CD4-positive, alpha-beta T cell treated with Interleukin-1 beta for 1 hour (primary cell): ENCODE results near the gene KIAA1614.

Source experiments
- DNase-seq, 2 donors: peaks; one replicate each; pipeline ENCODE4 v3.0.0-alpha.2; 2020 to 2022

Gene KIAA1614

DNA sequence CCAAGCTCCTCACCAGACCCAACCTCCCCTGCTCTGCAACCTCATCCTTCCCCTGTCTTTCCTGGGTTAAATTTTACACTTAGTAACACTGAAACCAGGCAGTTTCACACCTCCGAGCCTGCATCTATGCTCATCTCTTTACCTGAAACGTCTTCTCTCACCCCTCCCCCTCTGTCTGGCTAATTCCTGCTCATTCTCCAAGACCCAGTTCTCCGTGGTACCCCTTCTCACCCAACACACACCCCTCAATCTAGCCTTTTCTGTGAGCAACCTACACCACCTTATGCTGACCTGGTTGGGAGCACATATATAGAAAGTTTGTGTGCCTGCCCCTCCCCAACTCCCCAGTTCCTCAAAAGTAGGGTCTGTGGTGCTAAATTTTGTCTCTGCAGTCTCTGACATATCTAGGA is 3.7 kb upstream of the KIAA1614 start:
- DNase-seq = no peak

DNA sequence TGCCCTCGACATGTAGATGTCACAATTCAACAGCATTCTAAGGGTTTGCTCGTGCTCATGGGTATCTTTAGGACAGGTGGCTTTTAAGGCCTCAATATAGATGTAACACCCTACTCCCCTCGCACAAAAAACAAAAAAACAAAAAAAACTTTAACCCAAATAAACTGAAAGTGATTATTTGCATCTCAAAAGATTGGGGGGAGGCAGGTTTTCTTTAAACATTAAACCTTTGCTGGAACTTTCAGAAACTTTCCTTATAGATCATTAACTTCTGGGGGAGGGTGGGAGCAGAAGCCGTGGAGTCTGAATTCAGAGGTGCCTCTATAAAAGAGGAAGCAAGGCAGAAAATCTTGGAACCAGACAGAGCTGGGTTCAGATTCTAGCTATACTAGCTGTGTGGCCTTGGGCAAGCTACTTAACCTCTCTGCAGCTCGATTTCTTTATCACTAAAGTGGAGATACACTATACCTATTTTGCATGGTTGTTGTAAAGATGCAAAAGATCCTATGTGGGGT is 3.2 kb upstream of the KIAA1614 start:
- no peak for DNase-seq

DNA sequence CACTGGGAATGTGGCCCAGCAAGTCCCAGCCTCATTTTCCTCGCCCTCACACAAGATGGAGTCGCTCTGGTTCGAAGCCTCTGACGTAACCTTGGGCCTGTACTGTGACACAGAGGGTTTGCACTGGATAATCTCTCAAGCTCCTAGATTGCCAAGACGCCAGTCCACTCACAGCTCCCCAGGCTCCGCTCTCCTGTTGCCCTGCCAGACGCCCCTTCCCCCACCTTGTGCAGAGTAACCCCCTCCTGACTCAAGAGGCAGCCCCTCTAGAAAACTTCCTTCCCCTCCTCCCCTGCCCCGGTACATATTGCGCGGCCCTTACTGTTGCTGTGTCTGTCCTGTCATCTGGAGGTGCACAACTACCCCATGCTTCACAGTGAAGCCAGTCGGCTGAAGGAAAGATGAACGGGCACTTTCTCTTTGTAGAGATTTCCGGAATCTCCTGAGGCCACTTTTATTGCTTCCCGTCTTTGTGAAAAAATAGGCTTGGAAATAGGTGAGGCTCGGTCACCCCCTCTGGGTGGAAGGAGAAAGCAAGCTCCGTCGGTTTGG is 981 bp upstream of the KIAA1614 start:
- DNase-seq = no peak

DNA sequence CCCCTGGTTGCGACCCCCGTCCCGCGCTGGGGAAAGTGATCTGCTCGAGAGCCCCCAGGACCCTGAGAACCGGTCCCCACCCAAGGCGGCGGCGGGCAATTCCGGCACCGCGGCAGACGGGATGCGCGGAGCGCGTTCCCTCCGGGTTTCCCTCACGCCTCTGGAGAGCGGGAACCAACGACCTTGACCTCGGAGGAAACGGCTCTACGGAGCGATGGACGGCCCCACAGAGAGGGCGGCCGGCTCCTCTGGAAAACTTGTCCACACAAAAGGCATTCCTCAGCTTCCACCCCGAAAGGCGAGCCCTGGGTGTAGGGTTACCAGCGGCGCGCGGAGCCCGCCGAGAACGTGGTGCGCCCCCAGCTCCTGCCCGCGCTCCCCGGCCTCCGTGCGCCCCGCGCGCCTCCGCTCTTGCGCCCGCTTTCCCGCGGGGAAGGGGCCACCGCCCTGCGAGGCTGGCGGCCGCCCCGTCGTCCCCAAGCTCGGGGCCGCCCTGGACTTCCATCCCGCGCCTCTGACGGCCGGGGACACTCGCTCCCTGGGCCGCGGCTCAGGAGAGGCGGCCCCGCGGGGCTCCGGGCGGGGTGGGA is 391 bp upstream of the KIAA1614 start:
- no peak for DNase-seq

DNA sequence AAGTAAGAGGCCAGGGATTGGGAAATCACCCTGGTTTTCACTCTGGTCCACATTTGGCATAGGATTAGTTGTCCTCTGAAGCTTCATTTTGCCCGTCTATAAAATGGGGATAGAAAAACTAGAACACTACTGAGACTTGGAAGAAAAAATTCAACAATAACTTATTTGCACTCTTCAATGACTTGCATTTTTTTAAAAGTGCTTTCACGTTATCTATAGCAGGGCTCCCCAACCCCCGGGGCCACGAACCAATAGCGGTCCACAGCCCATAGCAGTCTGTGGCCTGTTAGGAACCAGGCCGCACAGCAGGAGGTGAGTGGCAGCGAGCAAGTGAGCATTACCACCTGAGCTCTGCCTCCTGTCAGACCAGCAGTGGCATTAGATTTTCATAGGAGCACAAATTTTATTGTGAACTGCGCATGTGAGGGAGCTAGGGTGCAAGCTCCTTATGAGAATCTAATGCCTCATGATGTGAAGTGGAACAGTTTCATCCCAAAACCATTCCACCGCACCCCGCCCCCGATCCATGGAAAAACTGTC is 2.8 kb downstream of the KIAA1614 start:
- DNase-seq = no peak

DNA sequence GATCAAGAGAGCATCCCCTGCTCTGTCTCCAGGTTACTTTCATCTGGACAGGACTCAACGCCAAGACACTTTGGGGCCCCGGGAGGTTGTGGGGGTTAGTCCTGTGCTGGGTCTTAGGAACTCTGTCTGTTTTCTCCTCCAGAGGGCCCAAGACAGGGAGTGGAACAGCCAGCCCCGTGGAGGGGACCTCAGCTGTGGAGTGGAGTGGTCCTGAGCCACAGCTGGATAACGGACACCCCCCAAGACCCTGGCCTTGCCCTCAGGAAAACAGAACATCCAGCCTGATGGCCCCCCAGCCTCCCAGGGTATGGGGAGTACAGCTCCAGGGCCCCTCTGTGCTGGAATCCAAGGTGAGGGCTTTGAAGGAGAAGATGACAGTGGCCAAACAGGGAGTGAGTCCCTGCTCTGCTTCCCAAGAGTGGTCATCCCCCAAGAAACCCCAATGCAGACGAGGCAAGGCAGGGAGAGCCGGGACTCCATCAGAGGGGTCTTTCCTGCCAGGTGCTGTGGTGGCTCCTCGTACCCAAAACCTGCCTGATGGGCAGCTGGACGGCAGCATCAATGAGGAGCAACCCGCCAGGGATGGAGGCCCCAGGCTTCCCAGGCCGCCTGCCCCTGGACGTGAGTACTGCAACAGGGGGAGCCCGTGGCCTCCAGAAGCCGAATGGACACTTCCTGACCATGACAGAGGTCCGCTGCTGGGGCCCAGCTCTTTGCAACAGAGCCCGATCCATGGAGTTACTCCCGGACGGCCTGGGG is 3.5 kb downstream of the KIAA1614 start:
- no peak for DNase-seq

DNA sequence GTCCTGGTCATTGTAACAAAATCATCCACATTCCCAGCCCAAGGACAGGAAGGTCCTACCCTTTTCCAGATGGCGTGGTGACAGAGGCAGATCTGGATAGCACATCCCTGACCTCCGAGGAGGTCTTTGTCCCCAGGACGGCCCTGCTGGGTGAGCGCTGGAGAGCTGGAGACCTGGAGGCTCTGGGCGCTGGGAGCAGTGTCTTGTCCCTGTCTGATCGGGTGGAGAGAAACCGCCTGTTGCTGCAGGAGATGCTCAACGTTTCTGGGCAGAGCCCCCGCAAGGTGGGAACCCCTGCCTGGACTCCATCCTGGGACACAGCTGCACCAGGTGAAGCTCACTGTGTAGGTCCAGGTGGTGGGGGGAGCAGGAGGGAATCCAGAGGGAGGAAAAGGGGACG is 4.1 kb downstream of the KIAA1614 start:
- no peak for DNase-seq

DNA sequence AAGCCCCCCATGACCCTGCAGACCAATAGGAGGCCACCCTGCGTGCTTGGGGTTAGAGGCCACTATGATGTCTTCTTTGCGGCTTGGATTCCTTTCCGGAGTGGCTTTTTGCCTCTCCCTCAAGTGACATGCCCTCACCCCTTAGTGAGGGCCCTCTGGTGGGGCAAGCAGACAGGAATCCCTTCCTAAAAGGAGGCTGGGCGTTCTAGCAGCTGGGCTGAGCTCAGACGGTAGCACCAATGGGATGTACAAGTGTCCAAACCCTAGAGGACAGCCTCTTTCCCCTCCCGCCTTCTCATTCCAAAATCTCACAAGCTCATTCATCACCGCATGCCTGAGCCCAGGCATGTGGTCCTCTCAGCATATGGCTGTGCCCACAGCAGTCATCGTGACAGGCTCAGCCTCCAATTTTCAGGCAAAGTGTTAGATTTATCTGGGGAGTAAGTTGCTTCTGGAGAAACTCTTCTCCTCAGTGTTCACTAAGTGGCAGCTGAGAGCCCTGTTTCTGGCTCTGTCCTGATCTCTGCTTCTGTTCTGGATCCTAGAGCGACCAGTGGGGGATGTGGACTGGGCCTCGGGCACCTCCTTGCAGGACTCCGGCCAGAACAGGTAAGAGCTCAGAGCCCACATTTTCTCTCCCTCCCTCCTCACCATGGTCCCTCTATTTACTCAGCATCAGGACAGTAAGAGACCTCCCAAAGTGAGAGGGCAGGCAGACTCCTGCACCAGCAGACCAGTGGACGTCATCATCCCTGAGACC is 4.8 kb downstream of the KIAA1614 start:
- no peak for DNase-seq

DNA sequence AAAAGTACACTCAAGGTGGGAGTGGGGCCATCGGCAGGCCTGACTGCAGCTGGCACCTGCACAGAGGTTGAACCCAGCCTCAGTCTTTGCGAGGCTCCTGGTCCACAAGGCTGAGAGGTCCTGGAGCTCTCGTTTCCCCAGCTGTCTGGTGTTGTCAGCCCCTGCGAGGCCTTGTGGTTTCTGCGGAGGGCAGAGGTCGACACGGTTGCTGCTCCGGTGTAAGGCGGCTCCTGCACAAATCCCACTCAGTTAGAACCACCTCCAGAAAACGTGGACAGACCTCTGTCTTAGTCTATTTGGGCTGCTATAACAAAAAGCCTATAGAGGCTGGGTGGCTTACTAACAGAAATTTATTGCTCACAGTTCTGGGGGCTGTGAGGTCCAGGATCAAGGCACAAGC is 5.8 kb downstream of the KIAA1614 start:
- DNase-seq = no peak

DNA sequence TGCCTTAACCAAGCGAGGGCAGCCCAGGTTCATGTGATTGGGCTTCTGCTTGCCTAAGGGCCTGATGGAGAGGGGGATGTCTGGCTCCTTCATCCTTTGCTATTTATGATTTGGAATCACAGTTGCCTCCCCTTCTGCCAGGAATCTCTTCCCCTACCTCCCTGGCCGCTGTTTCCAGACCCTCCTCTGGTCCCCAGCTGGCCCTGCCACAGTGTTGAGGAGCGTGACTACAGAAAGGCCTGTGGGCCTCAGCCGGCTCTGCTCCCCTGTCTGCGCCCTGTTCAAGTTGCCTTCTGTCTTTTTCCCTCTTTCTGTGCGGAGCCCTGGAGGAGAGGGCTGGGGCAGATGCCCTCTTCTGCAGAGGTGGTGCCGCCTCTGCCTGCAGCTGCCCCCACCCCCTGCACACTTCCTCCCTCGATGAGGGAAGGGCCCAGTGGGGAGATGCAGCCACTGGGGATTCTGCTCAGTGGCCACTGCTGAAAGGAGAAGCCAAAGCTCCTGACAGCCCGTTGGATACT is 6.5 kb downstream of the KIAA1614 start:
- DNase-seq = no peak

DNA sequence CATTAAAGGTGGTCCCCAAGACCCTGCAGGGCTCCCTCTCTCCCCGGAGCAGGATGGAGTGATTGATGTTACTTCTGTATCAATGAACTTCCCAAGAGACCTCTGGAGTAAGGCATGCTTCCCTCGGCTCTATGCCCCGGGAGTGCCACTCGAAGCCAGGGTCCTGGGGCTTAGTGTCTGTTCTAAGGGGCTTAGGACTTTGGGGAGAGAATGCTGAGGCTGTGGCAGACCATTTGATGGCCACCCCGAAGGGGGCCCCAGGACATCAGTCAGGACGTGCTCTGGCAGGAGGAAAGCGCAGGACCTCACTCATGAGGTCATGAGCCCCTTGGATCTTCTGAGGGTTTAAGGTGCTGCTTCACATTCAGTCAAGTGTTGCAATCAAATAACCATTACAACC is 7.5 kb downstream of the KIAA1614 start:
- DNase-seq = no peak

DNA sequence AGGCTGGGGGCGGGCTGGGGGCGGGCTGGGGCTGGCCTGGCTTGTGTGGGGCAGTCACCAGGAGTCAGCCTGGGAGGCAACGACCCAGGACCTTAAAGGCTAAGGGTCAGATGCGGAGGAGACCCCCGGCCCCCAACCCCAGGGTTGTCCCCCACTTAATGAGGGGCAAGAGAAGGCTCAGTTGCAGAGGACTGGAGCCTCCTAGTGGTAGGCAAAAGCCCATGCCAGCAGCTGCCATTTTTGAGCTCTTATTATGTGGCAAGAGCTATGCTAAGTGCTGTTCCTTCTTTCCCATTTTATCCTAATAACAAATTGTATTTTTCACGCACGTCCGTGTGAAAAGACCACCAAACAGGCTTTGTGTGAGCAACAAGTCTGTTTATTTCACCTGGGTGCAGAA is 8.0 kb downstream of the KIAA1614 start:
- no peak for DNase-seq

DNA sequence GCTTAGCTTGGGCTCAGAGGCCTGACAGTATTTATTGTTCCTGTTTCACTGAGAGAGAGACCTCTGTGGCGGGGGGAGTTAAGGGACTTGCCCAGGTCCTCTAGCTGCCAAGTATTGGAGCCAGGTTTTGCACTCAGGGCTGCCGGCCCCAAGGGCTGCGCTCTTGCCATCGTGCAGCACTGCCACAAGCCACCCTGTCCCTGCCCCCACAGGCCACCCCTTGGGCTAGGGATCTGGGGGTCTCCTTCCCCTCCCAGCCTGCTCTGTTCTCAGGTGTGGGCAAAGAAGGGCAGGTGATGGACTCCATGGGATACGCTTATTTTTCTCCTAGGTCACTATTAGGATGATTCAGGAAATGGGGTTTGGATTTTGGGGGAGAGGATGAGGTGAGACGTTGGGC is 8.7 kb downstream of the KIAA1614 start:
- no peak for DNase-seq

DNA sequence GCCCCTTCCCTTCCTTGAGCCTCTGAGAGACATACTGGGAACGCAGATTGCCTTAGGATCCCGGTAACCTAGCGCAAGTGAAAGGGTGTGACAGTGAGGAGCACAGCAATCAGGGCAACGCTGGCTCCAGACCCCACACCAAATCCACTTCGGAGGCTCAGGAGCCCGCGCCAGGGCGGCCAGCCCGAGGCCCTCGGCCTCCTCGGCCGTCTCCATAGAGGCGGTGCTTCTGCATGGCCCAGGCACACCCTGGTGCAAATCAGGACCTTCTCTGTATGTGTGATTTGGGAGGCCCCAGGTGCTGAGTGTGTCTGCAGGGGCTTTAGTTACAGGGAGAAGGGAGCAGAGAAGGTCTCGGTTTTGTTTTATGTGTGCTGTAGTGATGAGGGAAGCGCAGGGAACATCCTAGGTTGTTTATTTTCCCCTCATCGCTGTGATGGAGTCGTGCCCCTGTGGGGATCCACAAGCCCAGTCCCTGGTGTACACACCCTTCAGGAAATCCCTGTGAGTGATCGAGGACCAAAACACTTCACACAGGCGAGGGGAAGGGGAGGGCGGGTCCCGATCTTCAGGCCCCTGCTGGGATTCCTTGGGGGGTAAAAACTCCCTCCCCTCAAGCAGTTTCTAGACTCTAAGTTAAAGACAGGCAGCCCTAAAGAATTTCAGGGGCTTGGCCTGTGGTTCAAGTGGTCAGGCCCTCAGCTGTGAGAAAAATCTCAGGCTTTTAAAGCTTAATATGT is 9.4 kb downstream of the KIAA1614 start:
- no peak for DNase-seq

DNA sequence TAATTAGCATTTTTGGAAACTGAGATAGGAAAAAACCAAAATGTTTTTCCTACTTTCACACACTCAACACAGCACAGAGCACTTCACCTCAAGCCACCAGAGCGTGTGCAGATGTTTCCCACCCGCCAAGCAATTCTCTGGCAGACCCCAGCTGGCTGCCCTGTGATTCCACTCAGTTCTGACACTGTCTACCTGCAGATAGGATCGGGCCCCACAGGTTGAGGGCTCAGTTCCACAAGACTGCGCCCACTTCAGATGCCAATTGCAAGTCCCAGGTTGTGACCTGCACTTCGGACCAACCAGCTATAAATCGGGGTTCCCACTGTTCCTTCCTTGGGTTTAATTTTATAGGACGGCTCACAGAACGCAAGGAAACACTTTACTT is 9.9 kb downstream of the KIAA1614 start:
- DNase-seq = no peak

DNA sequence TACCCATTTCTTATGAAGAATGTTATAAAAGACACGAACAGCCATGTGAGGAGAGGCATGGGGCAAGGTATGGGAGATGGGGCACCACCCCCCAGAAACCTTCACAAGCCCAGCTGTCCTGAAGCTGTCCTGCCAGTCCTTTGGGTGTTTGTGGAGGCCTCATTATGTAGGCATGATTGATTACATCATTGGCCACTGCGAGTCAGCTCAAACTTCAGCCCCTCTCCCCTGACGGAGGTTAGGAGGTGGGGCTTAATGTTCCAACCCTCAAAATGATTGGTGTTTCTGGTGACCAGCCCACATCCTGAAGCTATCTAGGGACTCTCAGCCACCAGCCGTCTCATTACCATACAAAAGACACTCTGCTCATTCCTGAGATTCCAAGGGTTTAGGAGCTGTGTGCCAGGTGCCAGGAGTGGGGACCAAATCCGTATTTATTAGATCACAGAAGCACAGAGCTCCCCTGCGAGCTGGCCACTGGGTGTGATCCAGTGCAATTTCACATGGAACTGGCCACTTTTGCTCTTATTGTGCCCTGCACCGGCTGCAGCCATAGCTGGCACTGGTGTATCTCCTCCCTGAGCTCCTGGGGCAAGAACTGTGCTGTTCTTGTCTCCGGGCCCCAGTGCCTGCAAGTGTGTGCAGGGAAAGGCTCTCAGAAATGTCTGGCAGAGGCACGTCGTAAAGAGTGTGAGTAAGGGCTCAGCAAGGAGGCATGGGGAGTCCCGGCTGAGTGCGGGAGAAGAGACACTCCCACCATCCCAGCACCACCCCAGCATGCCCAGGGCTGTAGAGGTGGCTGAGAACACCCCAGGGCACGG is 10.5 kb downstream of the KIAA1614 start:
- DNase-seq = no peak

DNA sequence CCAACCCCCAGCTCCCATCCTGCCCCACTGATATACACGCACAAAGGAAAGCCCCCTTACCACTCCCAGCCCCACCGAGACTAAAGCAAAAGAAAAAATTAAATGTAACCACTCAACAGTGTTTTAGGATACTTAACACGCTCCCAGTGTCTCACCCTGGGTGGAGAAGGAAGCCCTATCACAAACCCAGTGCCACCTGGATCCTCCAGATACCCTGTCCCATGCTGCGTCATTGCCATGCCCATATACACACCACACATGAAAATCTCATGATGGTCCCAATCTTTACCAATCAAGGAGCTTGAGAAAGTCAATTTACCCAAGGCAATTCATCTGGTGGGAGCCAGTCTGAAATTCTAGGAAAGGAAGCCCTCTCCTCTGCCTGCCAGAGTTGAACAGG is 11.2 kb downstream of the KIAA1614 start:
- no peak for DNase-seq

DNA sequence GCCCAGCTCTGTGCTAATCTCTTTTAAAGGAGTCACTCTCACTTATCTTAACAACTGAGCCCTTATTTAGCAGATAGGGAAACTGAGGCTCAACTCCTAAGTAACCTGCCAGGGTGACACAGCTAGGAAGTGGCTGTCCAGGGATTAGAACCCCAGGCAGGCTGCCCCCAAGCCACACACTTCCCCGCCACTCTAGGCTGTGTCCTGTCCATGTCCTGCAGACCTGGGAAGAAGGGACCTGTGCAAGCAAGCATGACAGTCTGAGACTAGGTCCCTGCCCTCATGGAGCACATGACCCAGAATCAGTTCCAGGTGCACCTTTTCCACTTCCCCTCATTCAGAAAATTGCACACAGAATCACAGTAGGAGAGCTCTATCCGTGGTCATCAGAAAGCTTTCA is 12.2 kb downstream of the KIAA1614 start:
- DNase-seq = no peak

DNA sequence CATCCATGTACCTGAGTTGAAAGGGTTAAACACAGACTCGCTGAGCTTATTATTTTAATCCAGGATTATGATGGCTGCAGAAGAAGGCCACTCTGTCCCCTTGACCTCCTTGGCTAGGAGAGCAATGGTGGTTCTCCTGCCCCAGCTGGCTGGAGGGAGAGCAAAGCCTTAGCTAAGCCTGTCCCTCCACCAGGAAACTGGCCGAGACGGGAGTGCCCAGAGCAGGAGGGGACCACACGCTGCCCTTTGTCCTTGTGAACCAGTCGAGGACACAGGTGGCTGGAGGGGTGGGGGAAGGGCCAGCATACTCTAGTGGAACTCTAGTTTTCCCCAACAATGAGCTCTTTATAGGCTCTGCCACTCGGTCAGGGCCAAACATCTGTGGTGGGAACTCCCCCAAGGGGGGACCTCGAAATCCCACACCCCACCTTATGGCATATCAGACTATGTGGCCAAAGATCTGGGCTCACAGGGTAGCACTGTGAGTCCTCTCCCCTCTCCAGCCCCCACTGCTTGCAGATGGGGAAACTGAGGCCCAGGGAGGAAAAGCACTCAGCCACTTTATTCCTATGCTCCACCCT is 12.9 kb downstream of the KIAA1614 start:
- no peak for DNase-seq

DNA sequence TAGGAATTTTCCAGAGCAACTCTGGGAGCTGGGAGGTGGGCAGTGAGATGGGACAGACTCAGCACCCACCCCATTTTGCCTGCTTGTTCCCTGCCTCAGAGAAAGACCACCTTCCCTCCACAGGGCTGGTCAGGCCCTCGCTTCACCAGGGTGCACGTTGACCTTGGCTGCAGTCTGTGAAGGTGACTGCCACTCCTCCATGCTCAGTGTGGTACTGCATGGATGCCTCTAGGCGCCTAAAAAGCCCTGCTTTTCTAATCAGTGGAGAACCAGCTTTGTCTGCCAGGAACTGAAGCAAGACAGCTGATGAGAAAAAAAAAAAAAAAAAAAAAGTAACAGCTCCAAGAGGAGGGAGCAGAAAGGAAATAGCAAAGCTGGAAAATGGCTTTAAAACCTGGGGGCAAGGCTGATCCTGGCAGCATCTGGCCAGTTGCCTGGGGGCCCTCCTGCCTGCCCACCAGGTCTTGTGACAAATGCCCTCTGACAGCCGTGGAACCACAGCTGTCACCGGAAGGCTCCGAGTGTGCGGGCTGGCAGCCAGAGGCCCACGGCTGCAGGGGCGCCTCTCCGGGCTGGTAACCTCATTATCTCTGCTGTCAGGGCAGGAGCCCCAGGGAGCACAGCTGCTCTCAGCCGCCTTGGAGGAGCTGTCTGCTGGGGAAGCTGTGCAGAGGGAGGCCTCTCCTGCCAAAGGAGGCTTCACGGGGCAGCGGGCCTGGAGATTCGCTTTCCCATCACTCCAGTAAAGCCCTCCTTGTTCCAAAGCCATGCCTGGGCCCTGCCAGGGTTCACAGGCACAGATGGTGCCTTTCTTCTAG is 13.7 kb downstream of the KIAA1614 start:
- no peak for DNase-seq
